GM12878 (cell line): ENCODE data around the gene GNG12. TPM values are rescaled to one million over a fixed set of nuclear protein-coding genes. Genes with fewer than 3 reads are reported as not detected.

ENCODE experiments used
- ATAC-seq: fragments of 200-7000 bp; cut with Tn5 transposase; 3 replicates; pipeline ENCODE4 v1.9.1; 2020; ENCODE audit warnings: mild to moderate bottlenecking, moderate library complexity
- BruUV-seq: library from RNA; stranded (reverse); fragments of 400-500 nt; replicated peaks from 2 replicates; lab custom pipeline; 2021; lab: Mats Ljungman, UMichigan
- CTCF ChIA-PET: fragments of 300-600 bp; sonication (Branson Sonifier 250); formaldehyde crosslinking; extraction: SDS; loops from one replicate; lab custom pipeline; 2021; ENCODE audit warnings: inconsistent platforms; lab: Yijun Ruan, JAX
- POLR2A ChIA-PET: fragments of 350-600 bp; formaldehyde crosslinking; extraction: SDS; loops from one replicate; lab custom pipeline; 2021; ENCODE audit warnings: inconsistent platforms; lab: Charles Lee
- RAD21 ChIA-PET: fragments of 300-600 bp; sonication (Branson Sonifier 250); formaldehyde crosslinking; loops from one replicate; lab custom pipeline; 2023; ENCODE audit warnings: antibody characterized with exemption; ENCODE audit not compliant: unreplicated experiment; lab: Charles Lee
- SMC1A ChIA-PET: fragments of 300-600 bp; sonication (Branson Sonifier 250); formaldehyde crosslinking; loops from one replicate; lab custom pipeline; 2023; ENCODE audit not compliant: unreplicated experiment, uncharacterized antibody; lab: Charles Lee
- DNase-seq: peaks from one replicate; pipeline ENCODE4 v3.0.0-alpha.2; 2011; ENCODE audit warnings: low read depth, low spot score
- FAIRE-seq: peaks from 3 replicates; lab custom pipeline; 2011; peaks lifted over from hg19 to GRCh38; lab: Jason Lieb, UNC
- H2AFZ ChIP-seq: 2 replicates; pipeline ENCODE4 v1.6.0; 2011; ENCODE audit warnings: low read depth, low read length, control low read depth; ENCODE audit not compliant: control insufficient read depth
- H3K27ac ChIP-seq: 2 replicates; pipeline ENCODE4 v1.5.1; 2011; ENCODE audit warnings: control low read depth; ENCODE audit not compliant: control insufficient read depth, insufficient read depth
- H3K27me3 ChIP-seq, 2 experiments: replicated peaks in 1 of 2; 2 replicates each; pipeline versions ENCODE4 v1.6.0 to v1.6.1; 2011; ENCODE audit warnings: low read length in 1 of 2; ENCODE audit not compliant: control insufficient read depth in 2 of 2, insufficient read depth in 2 of 2
- H3K36me3 ChIP-seq, 2 experiments: 2 replicates each; pipeline ENCODE4 v1.5.1; 2011; ENCODE audit warnings: low read length in 1 of 2; ENCODE audit not compliant: control insufficient read depth in 2 of 2, insufficient read depth in 2 of 2
- H3K4me1 ChIP-seq: 2 replicates; pipeline ENCODE4 v1.6.1; 2011; ENCODE audit warnings: mild to moderate bottlenecking, low read length, moderate library complexity, mixed read lengths; ENCODE audit not compliant: control insufficient read depth, insufficient read depth
- H3K4me2 ChIP-seq: 2 replicates; pipeline ENCODE4 v1.6.0; 2011; ENCODE audit warnings: control low read depth; ENCODE audit not compliant: control insufficient read depth, insufficient read depth
- H3K4me3 ChIP-seq: fragments of 200-600 bp; sonication (generic); 2 replicates; pipeline ENCODE4 v1.5.1; 2016
- H3K79me2 ChIP-seq: 2 replicates; pipeline ENCODE4 v1.6.0; 2011; ENCODE audit warnings: low read length; ENCODE audit not compliant: control insufficient read depth, insufficient read depth
- H3K9ac ChIP-seq: 2 replicates; pipeline ENCODE4 v1.8.0; 2011; ENCODE audit warnings: low read length, control low read depth, mixed read lengths; ENCODE audit not compliant: control insufficient read depth, insufficient read depth
- H3K9me3 ChIP-seq: replicated peaks from 3 replicates; pipeline ENCODE4 v1.5.1; 2011; ENCODE audit warnings: mild to moderate bottlenecking, low read length; ENCODE audit not compliant: control insufficient read depth, insufficient read depth
- H4K20me1 ChIP-seq: 2 replicates; pipeline ENCODE4 v1.6.0; 2011; ENCODE audit not compliant: control insufficient read depth, insufficient read depth
- ASH2L ChIP-seq: fragments of 300-600, 200-600 bp; sonication (generic); IDR thresholded peaks from 2 replicates; pipeline ENCODE4 v1.6.1; 2017; ENCODE audit warnings: low read depth, mild to moderate bottlenecking, borderline replicate concordance
- CEBPZ ChIP-seq: fragments of 150-350 bp; IDR thresholded peaks from 2 replicates; pipeline ENCODE4 v1.6.1; 2016; ENCODE audit warnings: low read depth, low read length
- CHD1 ChIP-seq: IDR thresholded peaks from 2 replicates; pipeline ENCODE4 v1.6.1; 2012; ENCODE audit warnings: low read depth, low read length, improper control_type of control experiment
- EP300 ChIP-seq, 2 experiments: fragments of 150-350 bp in 1 of 2; IDR thresholded peaks; 2 replicates each; pipeline ENCODE4 v1.6.1; 2011 to 2012; ENCODE audit warnings: low read depth in 2 of 2, low read length in 2 of 2, borderline replicate concordance in 1 of 2, improper control_type of control experiment in 1 of 2, inconsistent platforms in 1 of 2; ENCODE audit not compliant: control insufficient read depth in 1 of 2
- ETV6 ChIP-seq, 2 experiments: fragments of 450-650 bp in 1 of 2; IDR thresholded peaks in 1 of 2; conservative IDR thresholded peaks in 1 of 2; 2 replicates each; pipeline ENCODE4 v1.6.1; 2014; ENCODE audit warnings: antibody characterized with exemption in 1 of 2, borderline replicate concordance in 1 of 2, low read depth in 1 of 2, mild to moderate bottlenecking in 1 of 2, moderate library complexity in 1 of 2
- GATAD2B ChIP-seq: fragments of 450-650 bp; conservative IDR thresholded peaks from 2 replicates; pipeline ENCODE4 v1.6.1; 2017; ENCODE audit warnings: low read depth, mild to moderate bottlenecking, moderate library complexity
- NFYA ChIP-seq: IDR thresholded peaks from 2 replicates; pipeline ENCODE4 v1.6.1; 2011; ENCODE audit warnings: low read depth, mild to moderate bottlenecking, low read length, improper control_type of control experiment, borderline replicate concordance
- NR2C1 ChIP-seq: fragments of 450-650 bp; IDR thresholded peaks from 2 replicates; pipeline ENCODE4 v1.6.1; 2017; ENCODE audit warnings: antibody characterized with exemption, mild to moderate bottlenecking, moderate library complexity
- NR2F1 ChIP-seq: fragments of 450-650 bp; conservative IDR thresholded peaks from 2 replicates; pipeline ENCODE4 v1.6.1; 2017; ENCODE audit warnings: mild to moderate bottlenecking
- POLR2A ChIP-seq: IDR thresholded peaks from 2 replicates; pipeline ENCODE4 v1.6.1; 2011; ENCODE audit warnings: low read depth, mild to moderate bottlenecking, low read length
- SUPT20H ChIP-seq: IDR thresholded peaks from 2 replicates; pipeline ENCODE4 v1.6.1; 2011; ENCODE audit warnings: low read depth, mild to moderate bottlenecking, low read length, moderate library complexity, borderline replicate concordance; ENCODE audit not compliant: control insufficient read depth
- TARDBP ChIP-seq: IDR thresholded peaks from 2 replicates; pipeline ENCODE4 v1.6.1; 2016; ENCODE audit warnings: borderline replicate concordance
- ZBED1 ChIP-seq: IDR thresholded peaks from 2 replicates; pipeline ENCODE4 v1.6.1; 2016; ENCODE audit warnings: borderline replicate concordance
- ZNF274 ChIP-seq: IDR thresholded peaks from one replicate; pipeline ENCODE4 v1.8.0; 2011; ENCODE audit not compliant: insufficient read length, insufficient read depth
- WGBS: methylation state at CpG from one replicate; pipeline ENCODE4 v1.1.6; 2016; ENCODE audit warnings: low lambda C conversion rate; ENCODE audit not compliant: insufficient replicate concordance, insufficient coverage; ENCODE audit errors: missing lambda C conversion rate; 5-methylcytosine and 5-hydroxymethylcytosine counted together
- in situ Hi-C: fragments of 300-500 bp; cut with MboI; formaldehyde crosslinking; loops from 9 replicates; pipeline ENCODE4 v1.14.3; 2018; ENCODE audit warnings: mixed read lengths
- intact Hi-C: fragments of 100-400 bp; cut with micrococcal nuclease; formaldehyde crosslinking; loops from one replicate; pipeline ENCODE4 v1.14.2; 2022; ENCODE audit not compliant: unreplicated experiment
- polyA plus RNA-seq, 11 experiments: library from polyadenylated mRNA; depleted of rRNA in 4 of 11; unstranded in 6 of 11; stranded (reverse) in 5 of 11; fragments of >200 nt; fragmentation: Nextera tagmentation in 4 of 11; fragmentation: Illumina TruSeq in 1 of 11; extraction: Ambion mirVana in 4 of 11; extraction: Trizol in 1 of 11; gene quantifications; 1 replicate in 1 of 11; 2 replicates in 10 of 11; pipeline versions ENCODE4 v1.2.1 to v1.2.3, GENCODE V29; 2011 to 2016; ENCODE audit warnings: inconsistent platforms in 2 of 11, missing spikeins in 2 of 11, low read depth in 1 of 11
- total RNA-seq, 4 experiments: library from RNA; depleted of rRNA in 3 of 4; stranded (reverse); fragments of >200 nt in 3 of 4; fragmentation: Illumina TruSeq in 1 of 4; extraction: Trizol in 1 of 4; gene quantifications; 2 replicates each; pipeline versions ENCODE4 v1.2.1 to v1.2.3, GENCODE V29; 2013 to 2021
- TF ChIP-seq, protein P1 (sequence below): IDR thresholded peaks from 2 replicates; pipeline ENCODE4 v1.6.1; 2011; ENCODE audit warnings: mild to moderate bottlenecking, low read depth, low read length, moderate library complexity; ENCODE audit not compliant: insufficient replicate concordance

GNG12 gene
- total and polyA plus RNA-seq, 10 of the 15 experiments (the other 5 are each of a cell fraction or from before 2014, with no cell fraction given) = 0.22 to 32.8 (median 0.35) TPM

DNA sequence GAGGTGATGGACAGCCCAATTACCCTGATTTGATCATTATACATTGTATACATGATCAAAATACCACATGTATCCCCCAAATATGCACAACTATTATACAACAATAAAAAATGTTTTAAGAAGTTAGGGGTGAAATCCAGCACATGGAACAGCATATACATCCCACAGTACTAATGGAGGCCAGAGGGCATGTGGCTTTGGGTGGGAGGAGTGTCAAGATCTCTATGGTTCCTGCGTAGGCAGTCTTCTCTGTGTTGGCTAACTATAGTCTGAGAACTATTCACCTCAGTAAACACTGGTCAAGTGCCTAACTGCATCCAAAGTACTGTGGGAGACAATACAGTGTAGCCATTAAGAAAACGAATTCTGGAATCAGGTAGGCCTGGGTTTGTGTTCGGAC, 74.2 kb downstream of the GNG12 start (continued):
- TF ChIP-seq NR2C1 (peak; percentile 22; the same call in 1 of the 2 replicates), ZNF274 (no peak), NR2F1 (peak; percentile 65), EP300 (IDR thresholded peaks at IDR 0.05; ENCODE audit: borderline replicate concordance in 1 of 2, control insufficient read depth in 1 of 2, low read depth in 2 of 2, low read length in 2 of 2) (peak in 1 of 2 experiments; percentile 14; a peak in 1 of 4 replicates)

GRCh38 chr1:67755619-67756018, 77.6 kb downstream of the GNG12 start:
- CTCF ChIA-PET = interaction anchor here (0.6 to 10.8 kb wide), 11 partner anchors 10 to 219 kb away, joined by 3 to 227 read pairs (median 4); no protein-coding TSS in a partner anchor
- Histone ChIP-seq H2AFZ (no peak overlapping the region; the same call in 1 of the 2 replicates), H3K9me3 (no peaks in the 10 kb centered on the region), H3K9ac (no peak overlapping the region), H3K4me3 (no peak overlapping the region), H3K27me3 (no peaks in the 10 kb centered on the region), H4K20me1 (no peaks in the 10 kb centered on the region), H3K4me2 (peak overlapping the region; percentile 47; the same call in 1 of the 2 replicates), H3K79me2 (no peaks in the 10 kb centered on the region), H3K36me3 (no peaks in the 10 kb centered on the region), H3K4me1 (peaks cover 30% of the 10 kb centered on the region), H3K27ac (no peak overlapping the region)
- ATAC-seq = no peak
- POLR2A ChIA-PET = interaction anchor here (1.0 to 6.2 kb wide), 5 partner anchors 18 to 199 kb away, joined by 3 to 30 read pairs (median 4); partner anchors contain the start of gene GADD45A
- RAD21 ChIA-PET = interaction anchor here (0.7 to 12.6 kb wide), 15 partner anchors 9 to 220 kb away, joined by 3 to 225 read pairs (median 4); partner anchors contain the start of gene GADD45A
- WGBS = 96% methylated on average over 2 of the region's 2 CpGs
- no peak for DNase-seq
- BruUV-seq = no TSS peak
- in situ Hi-C loops = loop anchor here (5.0 to 10.0 kb wide), 2 partner anchors 73 to 421 kb away; no protein-coding TSS in a partner anchor
- SMC1A ChIA-PET = interaction anchor here (0.9 to 14.1 kb wide), 21 partner anchors 9 to 221 kb away, joined by 3 to 227 read pairs (median 5); partner anchors contain the start of gene GADD45A
- FAIRE-seq = no peak
- no peak for TF ChIP-seq CHD1
- TF ChIP-seq GATAD2B = no peak
- TF ChIP-seq ASH2L = no peak
- TF ChIP-seq NFYA = no peak
- TF ChIP-seq TARDBP = no peak
- TF ChIP-seq CEBPZ = no peak
- TF ChIP-seq, protein P1, sequence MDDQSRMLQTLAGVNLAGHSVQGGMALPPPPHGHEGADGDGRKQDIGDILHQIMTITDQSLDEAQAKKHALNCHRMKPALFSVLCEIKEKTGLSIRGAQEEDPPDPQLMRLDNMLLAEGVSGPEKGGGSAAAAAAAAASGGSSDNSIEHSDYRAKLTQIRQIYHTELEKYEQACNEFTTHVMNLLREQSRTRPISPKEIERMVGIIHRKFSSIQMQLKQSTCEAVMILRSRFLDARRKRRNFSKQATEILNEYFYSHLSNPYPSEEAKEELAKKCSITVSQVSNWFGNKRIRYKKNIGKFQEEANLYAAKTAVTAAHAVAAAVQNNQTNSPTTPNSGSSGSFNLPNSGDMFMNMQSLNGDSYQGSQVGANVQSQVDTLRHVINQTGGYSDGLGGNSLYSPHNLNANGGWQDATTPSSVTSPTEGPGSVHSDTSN = no peak
- TF ChIP-seq ETV6 (conservative IDR thresholded peaks at IDR 0.05 in 1 of 2, IDR thresholded peaks at IDR 0.05 in 1 of 2; ENCODE audit: borderline replicate concordance in 1 of 2, low read depth in 1 of 2) = no peak
- TF ChIP-seq SUPT20H = no peak
- TF ChIP-seq ZBED1 = no peak
- no peak for TF ChIP-seq POLR2A
- intact Hi-C loops = no loop called here
